ENCODE data around the gene OTOGL.
"Not testable (repeated sequence)": the region's sequence is repeated elsewhere in the genome, so short reads cannot be mapped to it uniquely, and the experiment has no call there.

Gene OTOGL

DNA sequence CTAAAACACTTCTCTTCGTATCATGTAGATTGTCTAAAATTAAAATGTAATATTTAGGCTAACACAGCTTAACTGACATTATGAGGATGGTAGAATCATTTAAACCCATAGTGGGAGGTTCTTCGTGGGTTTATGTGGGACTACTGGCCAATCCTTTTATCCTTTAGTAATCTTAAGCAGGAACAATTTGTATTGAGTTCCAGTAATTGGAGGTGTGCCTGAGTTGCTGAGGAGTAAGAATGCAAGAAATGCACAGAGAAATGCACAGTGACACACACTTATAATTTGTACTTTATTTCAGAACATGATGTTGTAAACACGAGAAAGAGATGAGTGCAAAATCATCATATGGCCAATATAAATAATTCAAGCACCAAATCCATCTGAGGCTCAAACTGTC lies 22.3 kb downstream of the OTOGL start:
- no peak for DNase-seq (ENCODE audit: low spot score)

DNA sequence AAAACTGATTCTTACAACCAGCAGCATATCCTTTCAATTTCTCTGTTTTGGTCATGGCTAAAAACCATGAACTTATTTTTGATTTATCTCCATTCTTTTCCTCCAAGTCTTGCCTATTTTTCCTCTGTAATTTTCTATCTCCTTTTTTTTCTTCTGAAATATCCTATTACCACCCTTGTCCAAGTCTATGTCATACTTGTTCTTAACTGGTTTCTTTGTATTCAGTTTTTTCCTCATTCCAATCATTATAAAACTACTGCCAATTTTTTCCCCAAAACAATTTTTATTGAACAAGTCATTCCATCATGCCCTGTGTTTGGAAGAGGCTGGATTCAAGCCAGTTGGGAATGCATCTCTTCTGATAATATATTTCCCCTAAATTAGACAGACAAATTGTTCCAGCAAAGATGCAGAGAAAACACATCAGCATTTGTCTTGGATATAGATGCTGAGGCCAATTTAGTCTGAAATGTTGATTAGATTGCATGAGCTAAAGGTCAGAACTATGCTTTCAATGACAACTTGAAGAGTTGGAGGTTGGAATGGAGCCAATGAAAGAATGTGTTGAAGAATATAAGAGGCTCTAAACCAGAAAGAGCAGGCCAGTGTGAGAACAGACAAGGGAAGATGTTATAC lies 30.7 kb downstream of the OTOGL start:
- no peak for DNase-seq (ENCODE audit: low spot score)

DNA sequence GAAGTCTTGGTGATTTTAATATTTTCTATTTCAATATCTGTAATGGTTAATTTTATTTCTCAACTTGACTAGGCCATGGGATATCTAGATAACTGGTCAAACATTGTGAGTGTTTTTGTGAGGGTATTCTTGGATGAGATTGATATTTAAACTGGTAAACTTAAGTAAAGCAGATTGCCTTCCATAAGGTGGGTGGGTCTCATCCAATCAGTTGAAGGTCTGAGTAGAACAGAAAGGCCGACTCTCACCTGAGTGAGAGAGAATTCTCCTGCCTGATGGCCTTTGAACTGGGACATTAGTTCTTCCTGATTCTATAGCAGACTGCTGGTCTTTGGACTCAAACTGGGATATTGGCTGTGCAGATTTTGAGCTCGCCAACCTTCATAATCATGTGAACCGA lies 36.3 kb downstream of the OTOGL start:
- no peak for DNase-seq (ENCODE audit: low spot score)

DNA sequence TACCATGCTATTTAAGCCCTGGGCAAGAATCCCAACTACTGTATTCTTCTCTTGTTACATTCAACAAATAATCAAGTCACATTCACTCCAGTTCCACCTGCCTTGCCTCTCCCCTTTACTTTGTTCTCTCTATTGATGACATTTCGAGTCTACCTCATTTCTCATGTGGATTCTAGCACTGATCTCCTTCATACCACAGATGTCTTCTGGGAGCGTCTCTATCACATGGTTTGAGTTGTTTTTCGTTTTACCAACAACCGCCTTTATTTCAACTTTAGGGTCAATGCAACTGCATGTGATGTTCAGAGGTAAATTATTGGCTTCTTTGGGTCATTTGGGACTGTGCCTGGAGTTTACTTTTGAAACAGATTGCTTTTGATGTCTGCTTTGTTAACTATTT lies 40.7 kb downstream of the OTOGL start:
- DNase-seq (ENCODE audit: low spot score) = no peak

DNA sequence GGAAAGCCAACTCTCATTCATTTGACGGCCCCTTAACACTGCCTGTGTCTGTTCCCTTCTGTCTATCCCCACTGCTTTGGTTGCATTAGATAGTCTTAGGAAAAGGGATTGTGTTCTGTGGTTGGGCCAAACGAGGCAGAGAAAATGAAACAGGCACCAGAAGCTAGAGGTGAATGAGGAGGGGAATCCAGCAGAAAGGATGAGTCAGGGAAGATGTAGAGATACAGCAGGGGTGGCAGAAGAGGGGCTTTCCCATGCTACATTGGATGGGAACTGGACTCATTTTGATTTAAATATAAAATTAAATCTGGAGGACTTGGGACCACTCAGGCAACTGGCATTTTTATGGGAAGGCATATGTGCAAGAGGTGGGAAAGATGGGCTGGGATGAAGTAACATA lies 43.3 kb downstream of the OTOGL start:
- DNase-seq (ENCODE audit: low spot score) = no peak

DNA sequence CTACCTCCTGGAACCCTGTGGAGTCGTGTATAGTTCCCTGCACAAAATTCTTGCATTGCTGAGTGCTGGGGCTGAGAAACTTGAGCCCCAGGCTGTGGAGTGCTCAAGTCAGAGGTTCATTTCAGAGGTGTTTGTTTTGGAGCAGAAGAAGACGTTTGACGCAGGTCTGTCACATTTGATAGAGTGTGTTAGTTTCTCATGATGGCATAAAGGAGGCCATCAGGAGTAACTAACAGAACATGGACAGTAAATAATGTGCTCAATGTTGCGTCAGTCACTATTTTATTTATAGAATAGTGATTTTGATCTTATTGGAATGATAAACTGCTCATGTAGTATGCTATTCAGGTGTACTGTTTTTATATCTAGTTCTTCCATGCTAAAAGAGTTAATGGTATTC lies 44.2 kb downstream of the OTOGL start:
- DNase-seq (ENCODE audit: low spot score) = no peak

DNA sequence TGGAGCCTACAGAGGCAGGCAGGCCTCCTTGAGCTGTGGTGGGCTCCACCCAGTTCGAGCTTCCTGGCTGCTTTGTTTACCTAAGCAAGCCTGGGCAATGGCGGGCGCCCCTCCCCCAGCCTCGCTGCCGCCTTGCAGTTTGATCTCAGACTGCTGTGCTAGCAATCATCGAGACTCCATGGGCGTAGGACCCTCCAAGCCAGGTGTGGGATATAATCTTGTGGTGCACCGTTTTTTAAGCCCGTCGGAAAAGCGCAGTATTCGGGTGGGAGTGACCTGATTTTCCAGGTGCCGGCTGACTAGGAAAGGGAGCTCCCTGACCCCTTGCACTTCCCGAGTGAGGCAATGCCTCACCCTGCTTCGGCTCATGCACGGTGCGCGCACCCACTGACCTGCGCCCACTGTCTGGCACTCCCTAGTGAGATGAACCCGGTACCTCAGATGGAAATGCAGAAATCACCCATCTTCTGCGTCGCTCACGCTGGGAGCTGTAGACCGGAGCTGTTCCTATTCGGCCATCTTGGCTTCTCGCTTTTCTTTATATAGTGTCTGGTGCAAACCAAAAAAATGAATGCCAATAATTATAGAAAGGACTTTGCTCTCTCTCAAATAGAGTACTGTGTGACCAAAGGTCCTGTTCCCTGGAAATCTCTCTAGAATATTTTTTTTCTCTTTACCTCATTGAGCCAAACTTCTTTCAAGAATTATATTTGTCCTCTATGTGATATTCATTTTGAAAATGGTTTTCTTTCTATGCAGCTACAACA lies 50.4 kb downstream of the OTOGL start:
- not testable (repeated sequence) for DNase-seq (ENCODE audit: low spot score)

DNA sequence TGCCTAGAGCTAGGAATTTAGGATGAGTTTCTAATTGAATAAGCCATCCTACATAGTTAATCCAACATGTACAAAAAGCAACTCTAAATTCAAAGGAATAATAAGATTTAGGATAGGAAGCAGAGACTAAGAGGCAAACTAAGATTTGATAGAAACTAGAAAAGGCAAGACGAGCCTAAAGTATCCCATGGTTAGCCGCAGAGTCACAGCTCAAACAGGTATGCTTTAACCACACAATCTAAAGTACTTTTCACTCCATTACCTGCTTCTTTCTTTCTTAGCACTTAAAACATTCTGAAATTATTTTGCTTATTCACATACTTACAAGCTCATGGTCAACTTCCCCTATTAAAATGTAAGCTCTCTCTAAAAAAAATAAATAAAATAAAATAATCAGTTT lies 51.8 kb downstream of the OTOGL start:
- no peak for DNase-seq (ENCODE audit: low spot score)

DNA sequence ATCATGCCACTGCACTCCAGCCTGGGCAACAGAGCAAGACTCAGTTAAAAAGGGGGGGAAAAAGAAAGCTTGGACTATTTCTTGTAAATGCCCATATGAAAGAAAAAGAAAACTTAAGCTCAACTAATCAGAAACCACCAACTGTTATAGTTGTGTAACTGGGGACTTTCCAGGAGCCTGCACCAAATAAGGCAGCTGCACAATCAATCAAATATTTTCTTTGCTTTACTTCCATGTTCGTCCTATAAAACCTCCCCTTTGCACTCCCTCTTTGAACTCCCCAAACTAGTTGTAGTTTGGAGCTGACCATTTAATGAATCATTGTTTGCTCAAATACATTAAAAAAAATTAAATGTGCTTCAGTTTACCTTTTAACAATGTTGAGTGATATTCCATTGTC lies 54.9 kb downstream of the OTOGL start:
- no peak for DNase-seq (ENCODE audit: low spot score)

DNA sequence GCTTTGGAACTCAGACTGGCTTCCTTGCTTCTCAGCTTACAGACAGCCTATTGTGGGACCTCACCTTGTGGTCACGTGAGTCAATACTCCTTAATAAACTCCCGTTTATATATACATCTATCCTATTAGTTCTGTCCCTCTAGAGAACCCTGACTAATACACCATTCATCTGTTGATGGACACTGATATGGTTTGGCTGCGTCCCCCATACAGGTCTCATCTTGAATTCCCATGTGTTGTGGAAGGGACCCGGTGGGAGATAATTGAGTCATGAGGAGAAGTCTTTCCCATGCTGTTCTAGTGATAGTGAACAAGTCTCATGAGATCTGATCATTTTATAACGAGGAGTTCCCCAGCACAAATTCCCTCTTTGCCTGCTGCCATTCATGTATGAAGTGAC lies 57.0 kb downstream of the OTOGL start:
- no peak for DNase-seq (ENCODE audit: low spot score)

DNA sequence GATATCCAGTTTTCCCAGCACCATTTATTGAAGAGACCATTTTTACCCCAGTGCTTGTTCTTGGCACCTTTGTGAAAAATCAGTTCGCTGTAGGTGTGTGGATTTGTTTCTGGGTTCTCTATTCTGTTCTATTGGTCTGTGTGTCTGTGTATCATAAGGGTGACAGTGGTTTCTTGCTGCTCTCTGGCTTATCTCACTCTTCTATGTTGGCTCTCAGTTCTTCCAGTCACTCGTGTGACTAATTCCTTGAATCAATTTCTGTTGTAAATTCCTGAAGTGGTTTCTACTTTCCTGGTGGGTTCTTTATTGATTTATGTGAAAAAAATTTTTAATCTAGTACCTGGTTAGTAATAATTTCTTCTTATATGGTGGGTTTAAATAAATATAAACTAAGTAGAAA lies 58.3 kb downstream of the OTOGL start:
- DNase-seq (ENCODE audit: low spot score) = no peak

DNA sequence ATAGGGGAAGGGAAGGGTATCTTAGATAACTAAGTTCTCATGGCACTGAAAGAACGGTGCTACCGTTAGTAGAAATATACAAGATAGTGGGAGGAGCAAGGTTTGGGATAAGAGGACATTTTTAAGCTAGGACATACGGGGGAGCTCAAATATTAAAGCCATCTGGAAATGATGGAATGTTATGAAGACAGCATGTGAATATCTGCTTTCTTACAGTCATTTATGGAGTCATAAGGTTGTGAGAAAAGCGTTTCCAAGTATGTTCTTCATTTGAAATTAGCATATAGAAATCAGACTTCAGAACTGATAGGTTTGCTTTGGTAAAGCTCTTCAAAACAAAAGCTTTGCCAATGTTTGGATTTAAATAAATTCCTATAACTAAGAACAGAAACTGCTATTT lies 62.3 kb downstream of the OTOGL start:
- no peak for DNase-seq (ENCODE audit: low spot score)

DNA sequence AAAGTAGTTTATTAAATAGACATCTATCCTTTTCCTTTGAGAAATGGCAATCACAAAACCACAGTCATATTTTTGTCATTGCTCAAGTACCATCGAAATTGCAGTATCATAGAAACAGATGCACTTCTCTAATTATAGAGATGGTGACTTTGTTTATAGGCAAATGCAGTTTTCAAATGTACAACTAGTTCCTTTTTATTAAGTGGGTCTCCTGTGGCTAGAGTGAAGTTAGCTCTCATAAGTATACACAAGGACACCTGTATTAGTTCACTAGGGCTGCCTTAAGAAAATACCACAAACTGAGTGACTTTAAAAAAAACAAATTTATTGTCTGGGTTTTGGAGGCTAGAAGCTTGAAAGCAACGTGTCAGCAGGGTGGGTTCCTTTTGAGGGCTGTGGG lies 62.8 kb downstream of the OTOGL start:
- no peak for DNase-seq (ENCODE audit: low spot score)

DNA sequence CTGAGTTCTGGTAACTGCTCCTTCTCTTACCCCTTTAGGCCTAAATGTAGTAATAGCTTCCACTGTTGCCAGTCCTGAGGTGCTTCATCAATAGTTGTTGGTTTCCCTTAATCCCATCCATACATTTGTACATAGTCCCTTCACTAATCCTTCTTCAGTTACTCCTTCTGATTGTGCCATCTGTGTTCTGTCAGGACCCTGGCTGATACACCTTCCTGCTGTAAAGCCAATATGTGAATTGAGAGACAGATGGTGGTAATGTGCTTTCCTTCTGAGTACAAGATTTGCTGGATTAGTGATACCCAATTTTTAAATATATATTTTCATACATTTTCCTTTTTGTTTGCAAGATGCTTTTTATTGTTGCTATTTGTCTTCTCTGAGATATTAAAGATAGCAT lies 66.4 kb downstream of the OTOGL start:
- no peak for DNase-seq (ENCODE audit: low spot score)

DNA sequence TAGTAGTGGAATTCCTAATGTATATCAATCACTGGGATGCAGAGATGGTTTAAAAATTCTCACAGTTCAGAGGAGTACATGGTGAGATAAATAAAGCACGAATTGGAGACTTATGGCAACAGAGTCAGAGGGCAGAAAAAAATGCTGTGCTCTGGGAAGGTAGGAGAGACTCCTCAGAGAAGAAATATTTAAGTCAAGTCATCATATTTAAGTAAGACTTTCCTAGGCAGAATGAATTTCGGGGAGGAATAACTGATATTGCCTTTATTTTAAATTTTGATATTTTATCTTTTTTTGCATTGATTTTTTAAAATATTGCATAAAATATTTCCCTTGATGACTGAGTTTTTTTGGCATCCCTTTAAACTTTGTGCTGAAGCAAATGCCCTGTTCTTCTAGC lies 67.4 kb downstream of the OTOGL start:
- no peak for DNase-seq (ENCODE audit: low spot score)

DNA sequence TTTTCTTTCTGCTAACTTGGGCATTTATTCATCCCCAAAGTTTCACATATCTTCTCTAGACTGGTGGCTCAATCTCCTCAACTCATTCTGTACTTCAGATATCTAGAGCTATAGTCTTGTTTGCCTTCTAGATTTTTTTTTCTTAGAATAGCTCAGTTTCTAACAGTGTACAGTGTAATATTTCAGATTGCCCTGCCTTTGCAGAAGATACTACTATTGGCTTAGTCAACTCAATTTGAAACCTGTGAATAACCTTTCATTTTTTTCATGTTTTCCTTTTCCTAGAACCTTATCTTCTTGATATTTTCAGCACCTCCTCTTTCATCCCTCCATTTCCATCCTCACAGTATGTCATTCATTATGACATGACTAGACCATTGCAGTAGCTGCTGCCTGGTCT lies 69.6 kb downstream of the OTOGL start:
- no peak for DNase-seq (ENCODE audit: low spot score)

DNA sequence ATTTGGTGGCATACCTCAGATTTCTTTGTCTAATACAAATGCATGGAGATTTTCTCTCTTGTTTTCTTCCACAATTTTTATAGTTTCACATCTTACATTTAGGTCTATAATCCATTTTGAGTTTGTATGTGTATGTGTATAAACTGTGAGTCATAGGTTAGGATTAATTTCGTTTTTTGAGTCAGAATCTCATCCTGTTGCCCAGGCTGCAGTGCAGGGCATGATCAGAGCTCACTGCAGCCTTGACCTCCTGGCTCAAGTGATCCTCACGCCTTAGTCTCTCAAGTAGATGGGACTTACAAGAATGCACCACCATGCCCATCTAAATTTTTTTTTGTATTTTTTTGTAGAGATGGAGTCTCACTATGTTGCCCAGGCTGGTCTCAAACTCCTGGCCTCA lies 71.6 kb downstream of the OTOGL start:
- no peak for DNase-seq (ENCODE audit: low spot score)

DNA sequence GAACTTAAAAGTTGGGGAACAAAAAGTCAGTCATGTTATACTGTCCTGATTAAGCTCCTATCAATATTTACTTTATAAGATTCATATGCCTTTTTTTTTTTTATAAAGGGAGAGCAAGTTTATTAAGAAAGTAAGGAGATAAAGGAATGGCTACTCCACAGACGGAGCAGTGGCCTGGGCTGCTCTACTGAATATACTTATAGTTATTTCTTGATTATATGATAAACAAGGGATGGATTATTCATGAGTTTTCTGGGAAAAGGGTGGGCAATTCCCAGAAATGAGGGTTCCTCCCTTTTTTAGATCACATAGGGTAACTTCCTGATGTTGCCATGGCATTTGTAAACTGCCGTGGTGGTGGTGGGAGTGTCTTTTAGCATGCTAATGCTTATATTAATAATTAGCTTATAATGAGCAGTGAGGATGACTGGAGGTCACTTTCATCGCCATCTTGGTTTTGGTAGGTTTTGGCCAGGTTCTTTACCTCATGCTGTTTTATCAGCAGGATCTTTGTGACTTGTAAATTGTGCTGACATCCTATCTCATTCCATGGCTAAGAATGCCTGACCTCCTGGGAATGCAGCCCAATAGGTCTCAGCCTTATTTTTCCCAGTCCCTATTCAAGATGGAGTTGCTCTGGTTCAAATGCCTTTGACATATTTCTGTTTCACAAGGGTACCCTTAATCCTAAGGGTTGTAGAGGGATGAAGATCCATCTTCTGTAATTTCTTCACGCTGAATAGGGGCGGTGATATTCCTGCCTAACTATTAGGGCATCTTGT lies 73.9 kb downstream of the OTOGL start:
- DNase-seq (ENCODE audit: low spot score) = no peak

DNA sequence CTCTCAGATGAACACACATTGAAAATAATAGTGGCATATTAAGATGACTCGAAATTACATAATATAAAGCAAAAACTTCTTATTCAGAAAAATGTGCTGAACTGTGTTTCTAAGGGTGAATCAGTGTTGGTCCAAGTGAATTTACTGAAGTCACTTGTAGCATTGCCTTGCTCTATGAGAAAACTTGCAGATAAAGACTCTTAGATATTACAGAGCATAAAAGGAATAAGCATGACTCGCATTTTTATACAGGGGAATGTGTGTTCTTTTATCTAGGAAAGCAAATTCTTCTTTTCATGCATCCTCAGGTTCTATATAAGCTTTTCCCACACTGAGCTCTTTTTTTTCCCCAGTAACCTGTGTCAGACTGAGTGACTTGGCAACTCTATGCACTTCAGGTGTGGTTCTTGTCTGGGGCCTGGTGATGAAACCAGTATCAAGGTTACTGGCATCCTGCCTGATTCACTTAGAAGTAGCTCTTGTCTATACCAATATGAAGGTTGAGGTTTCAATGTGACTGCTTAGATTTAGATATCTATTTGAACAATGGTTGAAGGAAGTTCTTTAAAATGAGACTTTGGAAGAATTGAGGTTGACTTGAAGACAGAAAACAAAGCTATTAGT lies 76.1 kb downstream of the OTOGL start:
- DNase-seq (ENCODE audit: low spot score) = no peak

DNA sequence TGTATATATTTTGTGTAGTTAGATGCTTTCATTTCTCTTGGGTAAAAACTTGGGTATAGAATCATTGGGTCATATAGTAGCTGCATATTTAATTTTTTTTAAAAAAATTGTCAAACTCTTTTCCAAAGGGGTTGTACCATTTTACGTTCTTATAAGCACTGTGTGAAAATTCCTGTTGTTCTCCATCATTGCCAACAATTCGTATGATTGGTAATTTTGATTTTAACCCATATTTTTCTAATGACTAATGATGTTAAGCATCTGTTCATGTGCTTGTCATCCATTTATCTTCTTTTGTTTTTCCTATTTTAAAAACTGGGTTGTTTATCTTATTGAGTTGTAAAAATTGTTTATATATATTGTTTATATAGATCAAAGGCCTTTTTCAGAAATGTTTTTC lies 77.4 kb downstream of the OTOGL start:
- DNase-seq (ENCODE audit: low spot score) = no peak

DNA sequence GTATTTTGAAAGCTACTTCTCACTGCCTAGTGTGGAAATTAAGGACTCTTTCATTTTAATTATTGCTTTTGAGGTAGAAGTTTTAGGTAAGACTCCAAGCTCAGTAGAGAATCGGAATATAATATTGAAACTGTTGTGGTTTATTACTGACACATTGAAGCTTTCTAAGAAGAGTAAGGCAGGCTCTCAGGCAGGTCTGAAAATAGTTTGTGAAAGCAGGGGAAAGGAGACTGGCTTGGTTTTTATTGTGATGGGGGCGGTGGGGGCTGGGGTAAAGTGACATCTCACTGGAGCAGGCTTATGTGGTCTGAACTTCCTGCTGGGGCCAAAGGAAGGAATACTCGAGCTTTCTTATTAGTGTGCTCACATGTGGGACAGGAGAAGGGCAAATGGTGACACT lies 79.5 kb downstream of the OTOGL start:
- DNase-seq (ENCODE audit: low spot score) = no peak

DNA sequence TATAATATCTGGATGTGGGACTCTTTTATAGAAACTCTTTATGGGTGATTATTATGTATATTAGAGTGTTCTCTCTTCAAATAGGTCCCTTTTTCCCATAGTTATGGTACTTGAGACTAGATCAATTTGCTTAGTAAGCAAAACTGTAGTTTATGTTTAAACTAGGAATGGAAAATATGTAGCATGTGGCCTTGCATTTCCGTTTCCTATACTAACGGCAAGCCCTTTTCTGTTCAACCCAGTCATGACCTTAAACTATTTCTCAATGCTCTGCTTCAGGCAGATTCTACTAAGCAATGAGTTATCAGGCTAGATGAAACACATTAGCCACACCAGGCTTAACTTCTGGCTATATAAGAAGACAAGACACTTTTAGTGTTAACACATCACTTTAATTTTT lies 84.6 kb downstream of the OTOGL start:
- no peak for DNase-seq (ENCODE audit: low spot score)

DNA sequence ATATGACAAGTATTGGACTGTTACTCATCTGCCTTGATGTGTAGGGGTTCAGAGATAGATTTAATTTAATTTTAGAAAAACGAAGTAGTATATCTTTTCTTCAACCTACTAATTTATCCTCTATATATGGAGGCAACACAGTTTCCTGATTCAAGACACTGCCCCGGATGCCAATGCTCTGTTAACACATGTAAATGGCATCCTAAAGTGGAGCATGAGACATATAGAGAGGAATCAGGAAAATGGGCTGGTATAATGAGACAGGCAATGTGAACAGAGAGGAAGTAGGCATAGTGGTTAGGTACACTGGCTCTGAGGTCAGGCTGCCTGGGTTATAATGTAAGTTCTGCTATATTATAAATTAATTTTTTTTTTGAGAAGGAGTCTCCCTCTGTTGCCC lies 85.6 kb downstream of the OTOGL start:
- no peak for DNase-seq (ENCODE audit: low spot score)
